Astrocyte (in vitro differentiated cells and primary cell): Measurements from ENCODE around the gene TXNDC9.

Experiments
- CTCF ChIP-seq: IDR thresholded peaks from 2 replicates; pipeline ENCODE4 v1.5.1; 2011; ENCODE audit warnings: low read depth, mild to moderate bottlenecking, inconsistent platforms, low read length, moderate library complexity; ENCODE audit not compliant: insufficient read depth
- EZH2 ChIP-seq: IDR thresholded peaks from 2 replicates; pipeline ENCODE4 v1.6.1; 2012; ENCODE audit warnings: mild to moderate bottlenecking, low read length, inconsistent platforms; ENCODE audit not compliant: insufficient read depth

- TF ChIP-seq CTCF (no peak), EZH2 (no peak)
Observed at GRCh38 chr2:99350194-99350593, 14.1 kb upstream of the TXNDC9 start.
